Stimulated activated CD4-positive, alpha-beta T cell treated with anti-CD3 and anti-CD28 coated beads, Interleukin-4, amount 100 ng/mL, for 1 hour (primary cell): ENCODE measurements around the gene KIF26B.

Source experiments
- DNase-seq: peaks from one replicate; pipeline ENCODE4 v3.0.0-alpha.2; 2020

KIF26B gene

DNA sequence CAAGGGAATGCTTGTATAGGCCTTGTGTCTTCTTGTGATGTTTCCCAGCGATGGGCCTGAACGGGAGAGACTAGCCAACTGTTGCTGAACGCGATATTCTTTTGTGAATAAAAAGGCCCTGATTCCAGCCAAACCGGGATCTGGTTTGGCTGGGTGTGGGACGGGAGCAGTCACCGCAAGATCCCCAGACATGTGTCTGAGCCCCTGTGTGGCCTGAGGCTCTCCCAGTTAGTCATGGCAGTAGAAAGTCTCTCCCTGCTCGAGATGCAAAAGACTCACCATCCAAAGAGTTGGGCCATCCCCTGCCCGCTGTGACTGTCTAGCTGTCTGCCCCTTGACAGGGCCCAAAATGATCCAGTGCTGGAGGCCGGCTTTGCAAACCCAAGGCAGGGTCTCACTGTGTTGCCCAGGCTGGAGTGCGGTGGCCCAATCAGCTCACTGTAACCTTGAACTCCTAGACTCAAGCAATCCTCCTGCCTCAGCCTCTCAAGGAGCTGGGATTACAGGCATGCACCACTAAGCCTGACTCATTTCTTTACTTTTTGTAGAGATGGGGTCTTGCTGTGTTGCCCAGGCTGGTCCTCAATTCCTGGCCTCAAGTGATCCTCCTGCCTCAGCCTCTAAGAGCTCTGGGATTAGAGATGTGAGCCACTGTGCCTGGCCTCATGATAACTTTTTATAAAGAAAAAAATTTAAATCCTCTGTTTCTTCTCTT, 56.4 kb downstream of the KIF26B start:
- DNase-seq = no peak

GRCh38 chr1:245211761-245212160, 57.0 kb downstream of the KIF26B start:
- DNase-seq = no peak

DNA sequence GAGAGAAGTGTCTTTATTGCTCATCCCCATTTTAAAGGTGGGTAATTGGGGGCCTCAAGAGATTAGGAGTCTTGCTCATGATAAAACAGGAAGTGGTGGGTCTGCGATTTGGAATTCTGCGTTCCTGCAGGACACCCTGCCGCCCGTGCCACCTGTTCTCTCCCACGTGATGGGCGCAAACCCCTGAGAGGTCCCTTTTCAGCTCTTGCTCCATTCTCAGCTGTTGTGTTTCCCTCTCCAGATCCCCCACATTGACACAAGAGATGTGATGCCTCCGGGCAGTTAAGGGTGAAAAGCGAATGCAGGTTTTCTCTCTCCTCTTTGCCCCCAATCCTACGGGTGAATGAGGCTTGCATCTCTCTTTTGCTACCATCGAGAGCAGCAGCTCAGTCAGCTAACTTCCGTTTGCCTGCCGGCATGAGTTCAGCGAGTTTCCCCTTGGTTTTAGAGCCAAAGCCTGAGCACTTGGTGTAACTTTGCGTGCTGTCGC, 57.5 kb downstream of the KIF26B start:
- no peak for DNase-seq

DNA sequence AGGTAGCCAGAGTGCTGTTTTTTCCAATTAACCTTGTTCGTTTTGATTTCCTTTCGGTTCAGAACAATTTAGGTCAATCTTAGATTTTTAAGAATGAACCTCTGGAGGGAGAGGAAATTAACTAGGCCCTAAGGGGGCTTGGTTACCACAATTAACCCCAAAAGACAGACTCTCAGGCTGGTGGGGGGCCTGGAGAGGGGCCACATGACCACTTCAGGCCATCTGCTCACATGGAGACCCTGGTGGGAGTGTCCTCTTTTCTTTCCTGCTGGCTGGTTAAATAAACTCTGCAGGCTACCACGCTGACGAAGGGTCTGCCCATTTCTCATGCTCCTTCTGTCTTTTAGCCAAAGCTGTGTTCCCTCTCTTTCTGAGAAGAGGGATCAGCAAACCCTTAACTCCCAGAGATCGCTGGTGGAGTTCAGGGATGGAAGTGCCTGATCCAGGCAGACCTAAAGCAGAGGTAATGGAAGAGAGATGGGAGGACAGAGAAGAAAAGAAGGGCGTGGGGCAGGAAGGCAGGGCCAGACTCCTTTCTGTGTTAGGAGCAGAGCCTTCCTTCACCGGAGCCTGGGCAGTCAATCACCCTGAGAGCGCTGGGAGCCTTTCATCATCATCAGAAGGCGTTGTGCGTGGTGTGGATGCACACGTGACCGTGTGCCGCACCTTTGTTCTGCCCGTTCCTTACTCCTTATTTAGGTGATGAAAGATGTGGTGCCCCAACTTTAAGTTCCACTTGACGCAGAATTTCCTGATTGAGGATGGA, 58.5 kb downstream of the KIF26B start:
- DNase-seq = no peak

GRCh38 chr1:245215071-245215470, 60.3 kb downstream of the KIF26B start:
- DNase-seq = no peak

GRCh38 chr1:245216366-245217115, 61.8 kb downstream of the KIF26B start:
- DNase-seq = no peak

GRCh38 chr1:245217853-245218608, 63.2 kb downstream of the KIF26B start:
- no peak for DNase-seq

DNA sequence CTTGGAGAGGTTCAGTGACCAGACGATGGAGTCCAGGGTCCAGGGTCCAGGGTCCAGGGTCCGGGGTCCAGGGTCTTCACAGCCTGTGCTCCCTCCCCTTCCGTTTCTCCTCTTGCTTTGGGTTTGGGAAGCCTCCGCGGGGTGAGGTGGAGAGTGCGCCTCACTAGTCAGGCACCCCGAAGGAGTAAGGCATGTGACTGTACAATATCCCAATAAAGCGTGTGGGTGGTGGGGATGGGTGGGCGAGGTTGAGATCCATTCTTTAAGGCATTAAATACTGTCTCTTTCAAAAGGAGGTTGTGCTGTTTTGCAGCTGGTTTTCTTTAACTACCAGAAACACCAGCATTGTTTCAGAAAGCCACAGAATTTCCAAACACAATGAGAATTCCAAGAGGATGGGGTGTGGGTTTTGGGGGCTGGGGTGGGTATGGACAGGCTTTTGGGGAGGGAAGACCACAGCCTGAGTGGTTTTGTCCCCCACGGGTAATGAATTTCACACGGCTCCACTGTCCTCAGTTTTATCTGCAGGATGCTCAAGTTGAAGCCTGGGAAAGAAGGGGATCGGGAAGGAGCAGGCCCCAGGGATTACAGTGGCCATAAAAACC, 65.7 kb downstream of the KIF26B start:
- DNase-seq = no peak

- no peak for DNase-seq
These were observed 67.0 kb downstream of the KIF26B start for GRCh38 chr1:245221805-245222204.

- no peak for DNase-seq
These were observed 68.3 kb downstream of the KIF26B start for GRCh38 chr1:245222931-245223595.

DNA sequence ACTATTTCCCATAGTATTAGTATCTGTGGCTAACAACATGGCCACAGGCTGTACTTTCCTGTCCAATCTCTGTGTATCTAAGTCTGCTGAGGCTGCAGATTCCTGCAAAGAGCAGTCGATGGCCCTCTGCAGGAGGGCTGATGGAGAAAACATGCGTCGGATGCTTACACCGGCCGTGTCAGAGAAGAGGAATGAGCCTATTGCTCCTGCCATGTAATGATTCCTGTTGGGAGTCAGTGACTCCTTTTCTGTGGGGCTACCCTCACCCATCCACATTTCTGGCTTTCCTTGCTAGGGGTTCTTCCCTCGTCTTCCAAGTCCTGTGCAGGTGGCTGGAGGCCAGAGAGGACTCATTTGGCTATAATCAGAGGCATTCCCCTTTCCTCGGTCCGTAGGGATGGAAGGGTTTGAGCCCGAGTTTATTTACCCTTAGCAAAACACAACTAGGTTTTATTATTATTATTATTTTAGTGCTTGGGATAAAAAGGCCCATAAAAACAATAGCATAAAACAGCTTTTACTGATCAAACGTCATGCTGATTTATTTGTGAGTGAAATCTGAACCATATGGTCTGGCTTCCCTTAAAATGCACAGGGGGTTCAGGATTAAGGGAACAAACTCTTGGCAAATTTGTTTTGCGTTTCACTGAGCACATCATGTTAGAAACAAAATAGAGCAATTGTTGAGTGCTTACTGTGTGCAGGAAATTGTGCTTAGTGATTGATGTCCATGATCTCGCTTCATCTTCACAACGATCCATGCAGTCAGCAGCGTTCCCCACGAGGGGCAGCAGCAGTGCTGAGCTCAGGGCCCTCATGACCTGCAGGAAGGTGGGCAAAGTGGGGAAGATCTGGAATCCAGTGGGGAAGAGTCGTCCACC, 70.8 kb downstream of the KIF26B start:
- no peak for DNase-seq

DNA sequence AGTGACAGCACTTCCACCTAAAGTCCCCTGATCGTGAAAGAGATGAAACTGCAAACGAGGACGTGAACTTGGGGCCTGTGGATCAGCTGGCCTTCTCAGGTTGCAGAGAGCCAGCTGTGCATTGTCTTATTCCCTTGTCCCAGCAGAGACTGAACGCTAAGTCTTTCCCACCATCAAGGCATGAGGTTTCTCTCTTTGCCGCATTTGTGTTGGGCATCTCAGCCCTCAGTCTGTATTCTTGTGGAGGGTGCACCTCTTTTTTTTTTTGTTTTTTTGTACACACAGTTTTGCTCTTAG, 71.4 kb downstream of the KIF26B start:
- no peak for DNase-seq

GRCh38 chr1:245229051-245229450, 74.3 kb downstream of the KIF26B start:
- DNase-seq = no peak

GRCh38 chr1:245232931-245233330, 78.1 kb downstream of the KIF26B start:
- no peak for DNase-seq

DNA sequence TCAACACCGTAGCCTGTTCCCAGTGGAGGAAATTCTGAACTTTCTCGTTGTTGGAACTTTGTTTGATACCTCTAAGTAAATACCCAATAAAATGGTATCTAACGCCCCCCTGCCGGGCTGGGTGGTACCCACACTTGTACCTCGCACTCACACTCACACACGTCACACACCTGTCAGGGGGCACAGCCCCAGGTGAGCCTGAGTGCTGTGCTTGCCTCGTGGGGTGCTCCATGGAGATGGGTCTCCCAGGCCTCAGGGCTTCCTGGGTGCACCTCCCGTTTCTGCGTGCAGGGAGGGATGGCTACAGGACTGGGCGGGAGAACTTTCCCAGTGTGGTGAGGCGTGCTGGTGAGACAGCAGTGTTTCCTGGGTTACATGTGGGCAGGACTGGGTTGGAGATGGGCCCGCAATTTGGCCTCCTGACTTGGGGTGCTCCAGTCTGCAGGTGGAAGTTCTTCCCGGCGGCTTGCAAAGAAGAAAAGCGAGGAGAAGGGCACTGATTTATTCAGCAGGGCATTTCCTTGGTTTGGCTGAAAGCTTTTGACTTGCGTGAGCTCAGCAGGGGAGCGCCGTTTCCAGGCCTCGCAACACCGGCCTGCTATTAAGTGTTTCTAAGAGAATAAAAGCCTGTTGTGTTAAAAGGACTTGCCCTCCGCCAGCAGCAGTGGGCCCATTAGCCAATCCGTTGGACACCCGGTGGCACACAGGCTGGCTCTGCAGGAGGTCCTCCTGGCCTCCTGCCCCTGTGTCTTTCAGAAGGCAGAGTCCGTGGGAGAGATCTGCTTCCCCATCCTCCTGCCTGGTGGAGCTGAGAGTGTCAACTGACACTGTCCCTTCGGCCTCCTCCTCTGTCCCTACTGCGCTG, 79.7 kb downstream of the KIF26B start:
- no peak for DNase-seq

GRCh38 chr1:245235156-245235555, 80.4 kb downstream of the KIF26B start:
- no peak for DNase-seq

DNA sequence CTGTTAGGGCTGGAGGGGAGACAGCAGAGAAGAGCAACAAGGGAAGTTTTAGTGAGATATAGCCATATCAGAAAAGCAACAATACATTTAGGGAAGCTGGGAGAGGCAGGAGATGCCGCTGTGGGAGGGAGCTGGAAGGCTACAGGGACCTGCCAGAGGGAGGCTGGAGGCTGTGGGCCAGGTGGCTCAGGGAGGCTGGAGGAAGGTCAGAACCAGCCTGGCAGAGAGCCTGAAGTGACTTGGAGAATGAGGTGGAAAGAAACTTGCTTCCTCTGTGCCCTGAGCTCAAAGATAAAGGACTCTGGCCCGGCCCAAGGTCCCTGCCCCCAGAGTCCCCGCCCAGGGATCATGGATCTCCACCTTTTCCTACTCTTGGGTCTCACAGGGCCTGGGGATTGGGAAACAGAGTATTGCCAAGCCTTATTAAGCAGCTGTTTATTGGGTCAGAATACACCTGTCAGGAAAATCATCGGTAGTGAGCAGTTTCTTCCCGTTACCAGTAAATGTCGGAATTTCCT, 85.9 kb downstream of the KIF26B start:
- DNase-seq = no peak

DNA sequence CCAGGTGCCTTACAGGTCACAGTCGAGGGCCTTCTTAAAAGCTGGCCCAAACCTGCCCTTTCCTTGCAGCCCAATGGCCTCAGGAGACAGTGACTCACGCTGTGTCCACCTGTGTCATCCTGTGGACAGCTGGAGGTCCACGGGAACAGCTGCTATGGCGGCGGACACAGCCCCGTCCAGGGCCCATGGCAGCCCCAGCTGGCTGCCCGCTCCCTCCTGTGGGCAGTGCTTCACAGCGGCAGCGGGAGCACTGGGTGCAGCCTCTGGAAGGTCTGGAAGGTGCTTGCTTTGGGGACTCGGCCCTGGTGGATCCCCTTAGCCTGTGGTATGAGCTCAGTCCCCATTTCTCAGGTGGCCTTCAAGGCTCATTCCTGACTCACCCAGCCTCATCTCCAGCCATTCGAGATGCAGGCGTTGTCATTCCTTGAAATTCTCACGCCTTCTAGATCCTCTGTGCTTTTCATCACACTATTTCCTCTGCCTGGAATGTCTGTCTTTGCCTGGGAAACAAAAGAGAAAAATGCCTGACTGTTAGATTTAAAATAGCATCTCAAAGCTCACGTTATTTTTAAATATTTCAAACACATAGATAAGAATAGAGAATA, 86.8 kb downstream of the KIF26B start:
- DNase-seq = no peak

- DNase-seq = no peak
These were observed 88.2 kb downstream of the KIF26B start for GRCh38 chr1:245242989-245243388.
